ENCODE data around the gene C11orf58. TPM values are rescaled to one million over a fixed set of nuclear protein-coding genes. Genes with fewer than 3 reads are reported as not detected.

Gene C11orf58
- total RNA-seq, 2 experiments from 2014 or later = 104 to 111 TPM

- Mint-ChIP-seq H3K36me3 (ENCODE audit: low read depth) (no peaks in the 10 kb centered on the region), H3K9me3 (ENCODE audit: insufficient read depth) (no peaks in the 10 kb centered on the region), H3K4me1 (ENCODE audit: low read depth) (peaks cover 9% of the 10 kb centered on the region), H3K4me3 (no peak overlapping the region), H3K27ac (no peak overlapping the region), H3K27me3 (ENCODE audit: low read depth) (no peaks in the 10 kb centered on the region)
- POLR2A ChIA-PET = no interaction called here
- CTCF ChIA-PET = no interaction called here
- no peak for ATAC-seq
- DNase-seq = no peak
Measured at GRCh38 chr11:16796311-16796710, 57.9 kb downstream of the C11orf58 start.

DNA sequence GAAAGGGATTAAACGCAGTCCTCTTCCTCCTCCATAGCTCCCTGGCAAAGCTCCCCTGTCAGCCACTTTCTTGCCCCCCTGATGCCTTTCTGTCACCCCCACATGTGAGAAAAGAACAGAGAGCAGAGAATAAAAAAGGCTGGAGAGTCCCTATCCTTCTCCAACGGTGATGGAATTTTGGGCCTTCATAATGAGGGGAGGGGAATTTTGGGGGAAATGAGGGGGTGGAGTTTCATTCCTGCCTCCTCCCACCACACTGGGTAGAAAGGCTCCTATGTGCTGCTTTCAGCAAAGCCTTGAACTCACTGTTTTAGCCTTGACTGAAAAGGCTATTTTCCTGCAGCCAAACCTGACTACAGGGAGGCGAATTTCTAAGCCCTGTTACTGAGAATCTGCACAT lies 59.3 kb downstream of the C11orf58 start:
- H3K9me3 Mint-ChIP-seq (ENCODE audit: insufficient read depth) = no peaks in the 10 kb centered on the region
- POLR2A ChIA-PET = no interaction called here
- no peaks in the 10 kb centered on the region for H3K36me3 Mint-ChIP-seq (ENCODE audit: low read depth)
- ATAC-seq (no peak), DNase-seq (no peak)
- no peaks in the 10 kb centered on the region for H3K27me3 Mint-ChIP-seq (ENCODE audit: low read depth)
- H3K4me1 Mint-ChIP-seq (ENCODE audit: low read depth) = peaks cover 9% of the 10 kb centered on the region
- no peak overlapping the region for H3K4me3 Mint-ChIP-seq
- no peak overlapping the region for H3K27ac Mint-ChIP-seq
- CTCF ChIA-PET = interaction anchor here (1.2 to 1.5 kb wide), 2 partner anchors 10 to 12 kb away, joined by 4 to 7 read pairs; no protein-coding TSS in a partner anchor

DNA sequence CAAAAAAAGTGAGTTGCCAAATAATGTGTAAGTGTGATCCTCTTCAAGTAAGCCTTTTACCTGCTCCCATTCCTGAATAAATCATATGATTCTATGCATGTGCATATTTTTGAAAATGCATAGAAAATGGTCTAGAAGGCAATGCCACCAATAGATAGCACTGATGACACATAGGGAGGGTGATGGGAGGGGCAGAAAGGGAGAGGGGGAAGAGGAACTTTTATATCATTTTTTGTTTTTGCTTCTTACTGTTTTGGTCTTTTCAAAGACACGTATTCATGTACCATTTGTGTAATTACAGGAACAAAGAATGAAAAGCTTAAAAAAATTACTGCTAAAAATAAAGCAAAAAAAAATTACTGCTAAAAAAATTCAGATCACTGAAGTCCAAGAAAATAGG lies 60.8 kb downstream of the C11orf58 start:
- no peak for DNase-seq
- Mint-ChIP-seq H3K27me3 (ENCODE audit: low read depth) (no peaks in the 10 kb centered on the region), H3K36me3 (ENCODE audit: low read depth) (no peaks in the 10 kb centered on the region), H3K4me3 (no peak overlapping the region), H3K9me3 (ENCODE audit: insufficient read depth) (no peaks in the 10 kb centered on the region), H3K27ac (no peak overlapping the region), H3K4me1 (ENCODE audit: low read depth) (peaks cover 9% of the 10 kb centered on the region)
- ChIA-PET CTCF (no interaction called here), POLR2A (no interaction called here)
- ATAC-seq = no peak

GRCh38 chr11:16799890-16800289 lies 61.4 kb downstream of the C11orf58 start:
- Mint-ChIP-seq H3K9me3 (ENCODE audit: insufficient read depth) (no peaks in the 10 kb centered on the region), H3K27me3 (ENCODE audit: low read depth) (peaks cover 3% of the 10 kb centered on the region), H3K4me1 (ENCODE audit: low read depth) (peaks cover 8% of the 10 kb centered on the region), H3K27ac (no peak overlapping the region), H3K4me3 (no peak overlapping the region), H3K36me3 (ENCODE audit: low read depth) (no peaks in the 10 kb centered on the region)
- POLR2A ChIA-PET = no interaction called here
- CTCF ChIA-PET = no interaction called here
- ATAC-seq = no peak
- DNase-seq = no peak

- H3K9me3 Mint-ChIP-seq (ENCODE audit: insufficient read depth) = no peaks in the 10 kb centered on the region
Measured at GRCh38 chr11:16800382-16800781, 61.9 kb downstream of the C11orf58 start.

GRCh38 chr11:16801288-16801980 lies 63.0 kb downstream of the C11orf58 start:
- Mint-ChIP-seq H3K9me3 (ENCODE audit: insufficient read depth) (no peaks in the 10 kb centered on the region), H3K4me1 (ENCODE audit: low read depth) (peaks cover 4% of the 10 kb centered on the region), H3K4me3 (no peak overlapping the region), H3K36me3 (ENCODE audit: low read depth) (no peaks in the 10 kb centered on the region), H3K27me3 (ENCODE audit: low read depth) (peaks cover 4% of the 10 kb centered on the region), H3K27ac (no peak overlapping the region)
- ChIA-PET POLR2A (no interaction called here), CTCF (interaction anchor here (0.9 to 2.1 kb wide), 5 partner anchors 12 to 429 kb away, joined by 3 to 9 read pairs (median 5); no protein-coding TSS in a partner anchor)
- ATAC-seq = no peak
- DNase-seq = no peak

More at GRCh38 chr11:16800382-16800781, 61.9 kb downstream of the C11orf58 start:
- DNase-seq (no peak), ATAC-seq (no peak)
- H3K4me3 Mint-ChIP-seq = no peak overlapping the region
- peaks cover 4% of the 10 kb centered on the region for H3K27me3 Mint-ChIP-seq (ENCODE audit: low read depth)
- peaks cover 4% of the 10 kb centered on the region for H3K4me1 Mint-ChIP-seq (ENCODE audit: low read depth)
- POLR2A ChIA-PET = no interaction called here
- H3K36me3 Mint-ChIP-seq (ENCODE audit: low read depth) = no peaks in the 10 kb centered on the region
- CTCF ChIA-PET = interaction anchor here (0.9 to 2.1 kb wide), 2 partner anchors 15 to 20 kb away, joined by 8 to 9 read pairs; no protein-coding TSS in a partner anchor
- no peak overlapping the region for H3K27ac Mint-ChIP-seq

DNA sequence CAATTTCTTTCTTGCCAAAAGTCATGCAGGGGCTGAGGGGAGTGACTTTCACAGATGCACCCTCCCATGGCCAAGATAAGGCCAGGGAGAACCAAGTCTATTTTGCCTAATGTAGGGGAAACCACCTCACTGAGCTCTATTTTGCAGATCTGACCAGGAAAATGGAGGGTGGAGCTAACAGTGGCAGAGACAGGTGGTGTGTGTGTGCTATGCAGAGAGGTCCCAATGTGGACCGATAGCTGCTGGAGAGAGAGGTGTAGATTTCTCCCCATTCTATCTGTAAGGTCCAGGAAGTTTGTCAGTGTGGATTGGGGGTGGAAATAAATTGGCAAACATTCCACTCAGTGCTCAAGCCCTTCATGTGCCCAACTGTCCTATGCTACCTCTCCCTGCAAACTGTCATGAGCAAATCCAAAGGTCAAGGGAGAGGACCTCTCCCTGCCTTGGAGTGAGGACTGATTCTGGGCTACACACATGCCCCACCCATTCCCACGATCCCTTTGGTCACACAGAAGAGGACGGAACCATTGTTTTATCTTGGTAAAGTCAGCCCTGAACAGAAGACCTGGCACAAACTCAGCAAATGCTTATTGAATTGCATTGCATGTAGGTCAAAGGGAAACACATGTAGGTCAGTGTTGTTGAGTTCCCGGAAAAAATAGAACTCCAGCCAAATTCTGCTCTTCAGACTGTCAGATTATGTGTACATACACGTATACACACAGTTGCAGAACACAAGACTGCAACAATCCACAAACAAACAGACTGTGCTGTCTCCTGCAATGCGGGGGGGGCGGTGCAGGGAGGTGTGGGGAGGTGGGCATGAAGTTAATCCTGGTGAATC lies 65.9 kb downstream of the C11orf58 start:
- CTCF ChIA-PET = interaction anchor here (3.0 kb wide), 1 partner anchor 18 kb away, joined by 17 read pairs; no protein-coding TSS in a partner anchor

GRCh38 chr11:16805938-16806337 lies 67.5 kb downstream of the C11orf58 start:
- no peaks in the 10 kb centered on the region for H3K9me3 Mint-ChIP-seq (ENCODE audit: insufficient read depth)
- peaks cover 6% of the 10 kb centered on the region for H3K27me3 Mint-ChIP-seq (ENCODE audit: low read depth)
- DNase-seq = no peak
- CTCF ChIA-PET = interaction anchor here (0.7 to 3.0 kb wide), 3 partner anchors 9 to 19 kb away, joined by 3 to 17 read pairs (median 4); no protein-coding TSS in a partner anchor
- POLR2A ChIA-PET = no interaction called here
- H3K4me3 Mint-ChIP-seq = no peak overlapping the region
- no peak for ATAC-seq
- no peak overlapping the region for H3K27ac Mint-ChIP-seq
- H3K4me1 Mint-ChIP-seq (ENCODE audit: low read depth) = peaks cover 3% of the 10 kb centered on the region
- H3K36me3 Mint-ChIP-seq (ENCODE audit: low read depth) = no peaks in the 10 kb centered on the region

More for the DNA sequence above, 65.9 kb downstream of the C11orf58 start:
- no peak overlapping the region for H3K27ac Mint-ChIP-seq
- DNase-seq (no peak), ATAC-seq (no peak)
- H3K9me3 Mint-ChIP-seq (ENCODE audit: insufficient read depth) = no peaks in the 10 kb centered on the region
- no peaks in the 10 kb centered on the region for H3K36me3 Mint-ChIP-seq (ENCODE audit: low read depth)
- peaks cover 7% of the 10 kb centered on the region for H3K4me1 Mint-ChIP-seq (ENCODE audit: low read depth)
- POLR2A ChIA-PET = no interaction called here
- no peak overlapping the region for H3K4me3 Mint-ChIP-seq
- peaks cover 6% of the 10 kb centered on the region for H3K27me3 Mint-ChIP-seq (ENCODE audit: low read depth)

- ChIA-PET CTCF (interaction anchor here (1.4 to 3.0 kb wide), 3 partner anchors 12 to 20 kb away, joined by 4 to 17 read pairs (median 6); no protein-coding TSS in a partner anchor), POLR2A (no interaction called here)
- no peak for ATAC-seq
- Mint-ChIP-seq H3K36me3 (ENCODE audit: low read depth) (no peaks in the 10 kb centered on the region), H3K27me3 (ENCODE audit: low read depth) (peaks cover 6% of the 10 kb centered on the region), H3K9me3 (ENCODE audit: insufficient read depth) (no peaks in the 10 kb centered on the region), H3K4me1 (ENCODE audit: low read depth) (peaks cover 3% of the 10 kb centered on the region), H3K4me3 (no peak overlapping the region), H3K27ac (no peak overlapping the region)
- DNase-seq = no peak
Measured at GRCh38 chr11:16806791-16807190, 68.3 kb downstream of the C11orf58 start.

- Mint-ChIP-seq H3K4me1 (ENCODE audit: low read depth) (peaks cover 3% of the 10 kb centered on the region), H3K27me3 (ENCODE audit: low read depth) (peaks cover 6% of the 10 kb centered on the region), H3K36me3 (ENCODE audit: low read depth) (no peaks in the 10 kb centered on the region), H3K9me3 (ENCODE audit: insufficient read depth) (no peaks in the 10 kb centered on the region), H3K4me3 (no peak overlapping the region), H3K27ac (no peak overlapping the region)
- no peak for ATAC-seq
- CTCF ChIA-PET = interaction anchor here (1.4 to 3.0 kb wide), 3 partner anchors 12 to 21 kb away, joined by 4 to 17 read pairs (median 6); no protein-coding TSS in a partner anchor
- POLR2A ChIA-PET = no interaction called here
- no peak for DNase-seq
Measured at GRCh38 chr11:16807306-16807705, 68.9 kb downstream of the C11orf58 start.

Data from activated CD8-positive, alpha-beta T cell treated with anti-CD3 and anti-CD28 coated beads, Interleukin-2, amount 10 ng/mL, durations not matched to agents 7 days and 5 days (primary cell).